ENCODE measurements around the gene LPAR5. TPM values are rescaled to one million over a fixed set of nuclear protein-coding genes. Genes with fewer than 3 reads are reported as not detected.

The LPAR5 gene
- total and polyA plus RNA-seq, 2 experiments from 2014 or later, result 0.32 to 0.38 TPM

DNA sequence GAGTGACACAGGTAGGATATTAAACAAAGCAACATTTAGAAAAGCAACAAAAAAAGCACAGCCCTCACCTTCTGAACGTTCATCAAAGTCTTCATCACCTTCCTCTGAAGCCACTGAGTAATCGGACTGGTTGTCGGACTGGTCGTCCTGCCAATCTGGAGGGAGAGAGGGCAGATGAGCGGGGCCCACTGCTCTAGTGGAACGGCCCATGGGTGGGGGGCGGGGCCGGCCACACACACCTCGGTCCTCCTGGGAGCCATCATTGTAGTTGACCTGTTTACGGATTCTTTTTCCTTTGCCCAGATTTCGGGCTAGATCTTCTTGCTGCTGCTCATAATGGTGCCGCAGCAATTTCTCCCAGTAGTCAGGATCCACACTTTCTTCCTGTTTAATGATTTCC is 52.8 kb downstream of the LPAR5 start:
- no peaks in the 10 kb centered on the region for H3K9me3 Mint-ChIP-seq
- DNase-seq (ENCODE audit: low spot score) (no peak), ATAC-seq (no peak)
- peaks cover 24% of the 10 kb centered on the region; the same call in 1 of the 2 replicates for H3F3A ChIP-seq (replicated peaks; ENCODE audit: low read depth)
- H3K27me3 ChIP-seq (ENCODE audit: insufficient read depth), result no peaks in the 10 kb centered on the region
- H3K4me1 Mint-ChIP-seq, result no peaks in the 10 kb centered on the region
- no peaks in the 10 kb centered on the region; the same call in 1 of the 2 replicates for H3K79me2 ChIP-seq (replicated peaks; ENCODE audit: insufficient read depth)
- no peak overlapping the region for H3K4me2 ChIP-seq
- TF ChIP-seq, protein P1, sequence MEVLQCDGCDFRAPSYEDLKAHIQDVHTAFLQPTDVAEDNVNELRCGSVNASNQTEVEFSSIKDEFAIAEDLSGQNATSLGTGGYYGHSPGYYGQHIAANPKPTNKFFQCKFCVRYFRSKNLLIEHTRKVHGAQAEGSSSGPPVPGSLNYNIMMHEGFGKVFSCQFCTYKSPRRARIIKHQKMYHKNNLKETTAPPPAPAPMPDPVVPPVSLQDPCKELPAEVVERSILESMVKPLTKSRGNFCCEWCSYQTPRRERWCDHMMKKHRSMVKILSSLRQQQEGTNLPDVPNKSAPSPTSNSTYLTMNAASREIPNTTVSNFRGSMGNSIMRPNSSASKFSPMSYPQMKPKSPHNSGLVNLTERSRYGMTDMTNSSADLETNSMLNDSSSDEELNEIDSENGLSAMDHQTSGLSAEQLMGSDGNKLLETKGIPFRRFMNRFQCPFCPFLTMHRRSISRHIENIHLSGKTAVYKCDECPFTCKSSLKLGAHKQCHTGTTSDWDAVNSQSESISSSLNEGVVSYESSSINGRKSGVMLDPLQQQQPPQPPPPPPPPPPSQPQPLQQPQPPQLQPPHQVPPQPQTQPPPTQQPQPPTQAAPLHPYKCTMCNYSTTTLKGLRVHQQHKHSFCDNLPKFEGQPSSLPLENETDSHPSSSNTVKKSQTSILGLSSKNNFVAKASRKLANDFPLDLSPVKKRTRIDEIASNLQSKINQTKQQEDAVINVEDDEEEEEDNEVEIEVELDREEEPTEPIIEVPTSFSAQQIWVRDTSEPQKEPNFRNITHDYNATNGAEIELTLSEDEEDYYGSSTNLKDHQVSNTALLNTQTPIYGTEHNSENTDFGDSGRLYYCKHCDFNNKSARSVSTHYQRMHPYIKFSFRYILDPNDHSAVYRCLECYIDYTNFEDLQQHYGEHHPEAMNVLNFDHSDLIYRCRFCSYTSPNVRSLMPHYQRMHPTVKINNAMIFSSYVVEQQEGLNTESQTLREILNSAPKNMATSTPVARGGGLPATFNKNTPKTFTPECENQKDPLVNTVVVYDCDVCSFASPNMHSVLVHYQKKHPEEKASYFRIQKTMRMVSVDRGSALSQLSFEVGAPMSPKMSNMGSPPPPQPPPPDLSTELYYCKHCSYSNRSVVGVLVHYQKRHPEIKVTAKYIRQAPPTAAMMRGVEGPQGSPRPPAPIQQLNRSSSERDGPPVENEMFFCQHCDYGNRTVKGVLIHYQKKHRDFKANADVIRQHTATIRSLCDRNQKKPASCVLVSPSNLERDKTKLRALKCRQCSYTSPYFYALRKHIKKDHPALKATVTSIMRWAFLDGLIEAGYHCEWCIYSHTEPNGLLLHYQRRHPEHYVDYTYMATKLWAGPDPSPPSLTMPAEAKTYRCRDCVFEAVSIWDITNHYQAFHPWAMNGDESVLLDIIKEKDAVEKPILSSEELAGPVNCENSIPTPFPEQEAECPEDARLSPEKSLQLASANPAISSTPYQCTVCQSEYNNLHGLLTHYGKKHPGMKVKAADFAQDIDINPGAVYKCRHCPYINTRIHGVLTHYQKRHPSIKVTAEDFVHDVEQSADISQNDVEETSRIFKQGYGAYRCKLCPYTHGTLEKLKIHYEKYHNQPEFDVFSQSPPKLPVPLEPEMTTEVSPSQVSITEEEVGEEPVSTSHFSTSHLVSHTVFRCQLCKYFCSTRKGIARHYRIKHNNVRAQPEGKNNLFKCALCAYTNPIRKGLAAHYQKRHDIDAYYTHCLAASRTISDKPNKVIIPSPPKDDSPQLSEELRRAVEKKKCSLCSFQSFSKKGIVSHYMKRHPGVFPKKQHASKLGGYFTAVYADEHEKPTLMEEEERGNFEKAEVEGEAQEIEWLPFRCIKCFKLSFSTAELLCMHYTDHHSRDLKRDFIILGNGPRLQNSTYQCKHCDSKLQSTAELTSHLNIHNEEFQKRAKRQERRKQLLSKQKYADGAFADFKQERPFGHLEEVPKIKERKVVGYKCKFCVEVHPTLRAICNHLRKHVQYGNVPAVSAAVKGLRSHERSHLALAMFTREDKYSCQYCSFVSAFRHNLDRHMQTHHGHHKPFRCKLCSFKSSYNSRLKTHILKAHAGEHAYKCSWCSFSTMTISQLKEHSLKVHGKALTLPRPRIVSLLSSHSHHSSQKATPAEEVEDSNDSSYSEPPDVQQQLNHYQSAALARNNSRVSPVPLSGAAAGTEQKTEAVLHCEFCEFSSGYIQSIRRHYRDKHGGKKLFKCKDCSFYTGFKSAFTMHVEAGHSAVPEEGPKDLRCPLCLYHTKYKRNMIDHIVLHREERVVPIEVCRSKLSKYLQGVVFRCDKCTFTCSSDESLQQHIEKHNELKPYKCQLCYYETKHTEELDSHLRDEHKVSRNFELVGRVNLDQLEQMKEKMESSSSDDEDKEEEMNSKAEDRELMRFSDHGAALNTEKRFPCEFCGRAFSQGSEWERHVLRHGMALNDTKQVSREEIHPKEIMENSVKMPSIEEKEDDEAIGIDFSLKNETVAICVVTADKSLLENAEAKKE (CRISPR knock-in tag; IDR thresholded peaks at IDR 0.05), result no peak
- no peak for TF ChIP-seq CREB1 (CRISPR knock-in tag; IDR thresholded peaks at IDR 0.05; ENCODE audit: low read depth)
- TF ChIP-seq, protein P2, sequence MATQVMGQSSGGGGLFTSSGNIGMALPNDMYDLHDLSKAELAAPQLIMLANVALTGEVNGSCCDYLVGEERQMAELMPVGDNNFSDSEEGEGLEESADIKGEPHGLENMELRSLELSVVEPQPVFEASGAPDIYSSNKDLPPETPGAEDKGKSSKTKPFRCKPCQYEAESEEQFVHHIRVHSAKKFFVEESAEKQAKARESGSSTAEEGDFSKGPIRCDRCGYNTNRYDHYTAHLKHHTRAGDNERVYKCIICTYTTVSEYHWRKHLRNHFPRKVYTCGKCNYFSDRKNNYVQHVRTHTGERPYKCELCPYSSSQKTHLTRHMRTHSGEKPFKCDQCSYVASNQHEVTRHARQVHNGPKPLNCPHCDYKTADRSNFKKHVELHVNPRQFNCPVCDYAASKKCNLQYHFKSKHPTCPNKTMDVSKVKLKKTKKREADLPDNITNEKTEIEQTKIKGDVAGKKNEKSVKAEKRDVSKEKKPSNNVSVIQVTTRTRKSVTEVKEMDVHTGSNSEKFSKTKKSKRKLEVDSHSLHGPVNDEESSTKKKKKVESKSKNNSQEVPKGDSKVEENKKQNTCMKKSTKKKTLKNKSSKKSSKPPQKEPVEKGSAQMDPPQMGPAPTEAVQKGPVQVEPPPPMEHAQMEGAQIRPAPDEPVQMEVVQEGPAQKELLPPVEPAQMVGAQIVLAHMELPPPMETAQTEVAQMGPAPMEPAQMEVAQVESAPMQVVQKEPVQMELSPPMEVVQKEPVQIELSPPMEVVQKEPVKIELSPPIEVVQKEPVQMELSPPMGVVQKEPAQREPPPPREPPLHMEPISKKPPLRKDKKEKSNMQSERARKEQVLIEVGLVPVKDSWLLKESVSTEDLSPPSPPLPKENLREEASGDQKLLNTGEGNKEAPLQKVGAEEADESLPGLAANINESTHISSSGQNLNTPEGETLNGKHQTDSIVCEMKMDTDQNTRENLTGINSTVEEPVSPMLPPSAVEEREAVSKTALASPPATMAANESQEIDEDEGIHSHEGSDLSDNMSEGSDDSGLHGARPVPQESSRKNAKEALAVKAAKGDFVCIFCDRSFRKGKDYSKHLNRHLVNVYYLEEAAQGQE (IDR thresholded peaks at IDR 0.05; ENCODE audit: unreplicated experiment), result no peak
- TF ChIP-seq, protein P3, sequence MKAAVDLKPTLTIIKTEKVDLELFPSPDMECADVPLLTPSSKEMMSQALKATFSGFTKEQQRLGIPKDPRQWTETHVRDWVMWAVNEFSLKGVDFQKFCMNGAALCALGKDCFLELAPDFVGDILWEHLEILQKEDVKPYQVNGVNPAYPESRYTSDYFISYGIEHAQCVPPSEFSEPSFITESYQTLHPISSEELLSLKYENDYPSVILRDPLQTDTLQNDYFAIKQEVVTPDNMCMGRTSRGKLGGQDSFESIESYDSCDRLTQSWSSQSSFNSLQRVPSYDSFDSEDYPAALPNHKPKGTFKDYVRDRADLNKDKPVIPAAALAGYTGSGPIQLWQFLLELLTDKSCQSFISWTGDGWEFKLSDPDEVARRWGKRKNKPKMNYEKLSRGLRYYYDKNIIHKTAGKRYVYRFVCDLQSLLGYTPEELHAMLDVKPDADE (IDR thresholded peaks at IDR 0.05), result no peak
- TF ChIP-seq POLR2AphosphoS5 (IDR thresholded peaks at IDR 0.05; ENCODE audit: low read depth), result no peak
- TF ChIP-seq, protein P4, sequence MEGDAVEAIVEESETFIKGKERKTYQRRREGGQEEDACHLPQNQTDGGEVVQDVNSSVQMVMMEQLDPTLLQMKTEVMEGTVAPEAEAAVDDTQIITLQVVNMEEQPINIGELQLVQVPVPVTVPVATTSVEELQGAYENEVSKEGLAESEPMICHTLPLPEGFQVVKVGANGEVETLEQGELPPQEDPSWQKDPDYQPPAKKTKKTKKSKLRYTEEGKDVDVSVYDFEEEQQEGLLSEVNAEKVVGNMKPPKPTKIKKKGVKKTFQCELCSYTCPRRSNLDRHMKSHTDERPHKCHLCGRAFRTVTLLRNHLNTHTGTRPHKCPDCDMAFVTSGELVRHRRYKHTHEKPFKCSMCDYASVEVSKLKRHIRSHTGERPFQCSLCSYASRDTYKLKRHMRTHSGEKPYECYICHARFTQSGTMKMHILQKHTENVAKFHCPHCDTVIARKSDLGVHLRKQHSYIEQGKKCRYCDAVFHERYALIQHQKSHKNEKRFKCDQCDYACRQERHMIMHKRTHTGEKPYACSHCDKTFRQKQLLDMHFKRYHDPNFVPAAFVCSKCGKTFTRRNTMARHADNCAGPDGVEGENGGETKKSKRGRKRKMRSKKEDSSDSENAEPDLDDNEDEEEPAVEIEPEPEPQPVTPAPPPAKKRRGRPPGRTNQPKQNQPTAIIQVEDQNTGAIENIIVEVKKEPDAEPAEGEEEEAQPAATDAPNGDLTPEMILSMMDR (conservative IDR thresholded peaks at IDR 0.05; ENCODE audit: low read depth in 2 of 2), result no peak
- no peak for TF ChIP-seq EZH2phosphoT487 (IDR thresholded peaks at IDR 0.05; ENCODE audit: unreplicated experiment)
- no peak for TF ChIP-seq EZH2 (IDR thresholded peaks at IDR 0.05; ENCODE audit: low read depth, unreplicated experiment)
- TF ChIP-seq STAT1 (IDR thresholded peaks at IDR 0.05; ENCODE audit: unreplicated experiment), result no peak
- TF ChIP-seq NANOG (IDR thresholded peaks at IDR 0.05; ENCODE audit: borderline replicate concordance), result no peak
- no peak for TF ChIP-seq JUNB (IDR thresholded peaks at IDR 0.05; ENCODE audit: unreplicated experiment)
- no peak overlapping the region for H3K27ac Mint-ChIP-seq
- H3K4me3 Mint-ChIP-seq, result no peak overlapping the region
- H3K27me3 Mint-ChIP-seq (ENCODE audit: insufficient read depth, low read depth, poor library complexity), result peaks cover 9% of the 10 kb centered on the region
- peaks cover 95% of the 10 kb centered on the region for H3K36me3 Mint-ChIP-seq (ENCODE audit: low read depth)
- H4K20me1 ChIP-seq (replicated peaks; ENCODE audit: insufficient read depth), result peaks cover 28% of the 10 kb centered on the region
- no peaks in the 10 kb centered on the region for H3K9me2 ChIP-seq (ENCODE audit: insufficient read depth)
- no peak overlapping the region for H3K4me3 ChIP-seq
- H3K4me1 ChIP-seq (ENCODE audit: insufficient read depth), result no peaks in the 10 kb centered on the region
- no peak overlapping the region for H3K27ac ChIP-seq (ENCODE audit: low read depth)
- H3K36me3 ChIP-seq (ENCODE audit: insufficient read depth), result peaks cover 88% of the 10 kb centered on the region
- no peak overlapping the region for H2AFZ ChIP-seq
